ENCODE measurements around the gene TRIM47. TPM values are rescaled to one million over a fixed set of nuclear protein-coding genes. Genes with fewer than 3 reads are reported as not detected.
A peak's percentile ranks its signal among the peaks of the same experiment; 100 is the strongest.

The TRIM47 gene
- total and polyA plus RNA-seq, 4 donors = 6.9 to 18.5 (median 13.8) TPM

DNA sequence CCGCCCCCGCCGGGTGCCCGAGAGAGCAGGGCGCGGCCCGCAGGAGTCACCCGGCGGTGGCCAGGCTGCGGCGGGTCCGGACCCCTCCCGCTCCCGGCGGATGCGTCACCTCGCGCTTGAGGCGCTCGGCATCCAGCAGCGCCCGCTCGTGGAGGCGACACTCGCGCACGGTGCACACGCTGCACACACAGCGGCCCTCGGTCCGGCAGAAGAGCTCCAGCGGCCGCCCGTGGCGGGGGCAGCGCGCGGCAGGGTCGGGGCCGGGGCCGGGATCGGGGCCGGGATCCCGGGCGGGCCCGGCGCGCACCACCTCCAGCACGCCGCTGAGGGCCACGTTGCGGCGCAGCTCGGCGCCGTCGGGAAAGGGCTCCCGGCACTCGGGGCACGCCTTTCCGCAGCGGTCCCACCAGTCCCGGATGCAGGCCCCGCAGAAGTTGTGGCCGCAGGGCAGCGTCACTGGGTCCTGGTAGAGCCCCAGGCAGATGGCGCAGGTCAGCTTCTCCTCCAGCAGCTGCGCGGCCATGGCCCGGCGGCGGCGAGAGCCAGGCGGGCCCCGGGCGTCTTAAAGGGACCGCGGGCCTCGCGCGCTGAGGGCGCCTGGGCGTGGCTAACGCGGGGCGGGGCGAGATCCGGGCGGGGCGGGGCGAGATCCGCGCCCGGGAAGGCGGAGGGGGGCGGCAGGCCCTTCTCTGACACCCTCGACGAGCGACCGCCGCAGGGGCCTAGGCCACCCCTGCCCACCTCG is 18.2 kb upstream of the TRIM47 start, which contains the start of gene TRIM65:
Gene TRIM65, minus strand, starts transcription at position 537 of the 745 bp plus-strand sequence. Its CDS starts 14 bp downstream, at position 523.
- no peak for TF ChIP-seq NR2F2 (IDR thresholded peaks at IDR 0.05)
- no peak for TF ChIP-seq FOXA1 (IDR thresholded peaks at IDR 0.05)
- no peak for TF ChIP-seq FOXA2 (IDR thresholded peaks at IDR 0.05)
- peak; percentile 55 for TF ChIP-seq YY1 (IDR thresholded peaks at IDR 0.05)
- TF ChIP-seq, protein P1, sequence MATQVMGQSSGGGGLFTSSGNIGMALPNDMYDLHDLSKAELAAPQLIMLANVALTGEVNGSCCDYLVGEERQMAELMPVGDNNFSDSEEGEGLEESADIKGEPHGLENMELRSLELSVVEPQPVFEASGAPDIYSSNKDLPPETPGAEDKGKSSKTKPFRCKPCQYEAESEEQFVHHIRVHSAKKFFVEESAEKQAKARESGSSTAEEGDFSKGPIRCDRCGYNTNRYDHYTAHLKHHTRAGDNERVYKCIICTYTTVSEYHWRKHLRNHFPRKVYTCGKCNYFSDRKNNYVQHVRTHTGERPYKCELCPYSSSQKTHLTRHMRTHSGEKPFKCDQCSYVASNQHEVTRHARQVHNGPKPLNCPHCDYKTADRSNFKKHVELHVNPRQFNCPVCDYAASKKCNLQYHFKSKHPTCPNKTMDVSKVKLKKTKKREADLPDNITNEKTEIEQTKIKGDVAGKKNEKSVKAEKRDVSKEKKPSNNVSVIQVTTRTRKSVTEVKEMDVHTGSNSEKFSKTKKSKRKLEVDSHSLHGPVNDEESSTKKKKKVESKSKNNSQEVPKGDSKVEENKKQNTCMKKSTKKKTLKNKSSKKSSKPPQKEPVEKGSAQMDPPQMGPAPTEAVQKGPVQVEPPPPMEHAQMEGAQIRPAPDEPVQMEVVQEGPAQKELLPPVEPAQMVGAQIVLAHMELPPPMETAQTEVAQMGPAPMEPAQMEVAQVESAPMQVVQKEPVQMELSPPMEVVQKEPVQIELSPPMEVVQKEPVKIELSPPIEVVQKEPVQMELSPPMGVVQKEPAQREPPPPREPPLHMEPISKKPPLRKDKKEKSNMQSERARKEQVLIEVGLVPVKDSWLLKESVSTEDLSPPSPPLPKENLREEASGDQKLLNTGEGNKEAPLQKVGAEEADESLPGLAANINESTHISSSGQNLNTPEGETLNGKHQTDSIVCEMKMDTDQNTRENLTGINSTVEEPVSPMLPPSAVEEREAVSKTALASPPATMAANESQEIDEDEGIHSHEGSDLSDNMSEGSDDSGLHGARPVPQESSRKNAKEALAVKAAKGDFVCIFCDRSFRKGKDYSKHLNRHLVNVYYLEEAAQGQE (IDR thresholded peaks at IDR 0.05) = no peak
- no peak for TF ChIP-seq HNF4G (IDR thresholded peaks at IDR 0.05)
- TF ChIP-seq HNF4A (conservative IDR thresholded peaks at IDR 0.05) = no peak
- TF ChIP-seq RXRA (IDR thresholded peaks at IDR 0.05) = no peak
- TF ChIP-seq, protein P2, sequence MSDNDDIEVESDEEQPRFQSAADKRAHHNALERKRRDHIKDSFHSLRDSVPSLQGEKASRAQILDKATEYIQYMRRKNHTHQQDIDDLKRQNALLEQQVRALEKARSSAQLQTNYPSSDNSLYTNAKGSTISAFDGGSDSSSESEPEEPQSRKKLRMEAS (IDR thresholded peaks at IDR 0.05) = no peak
- TF ChIP-seq TAF1 (conservative IDR thresholded peaks at IDR 0.05) = no peak
- no peak for TF ChIP-seq JUND (IDR thresholded peaks at IDR 0.05)
- no peak for TF ChIP-seq ZBTB33 (IDR thresholded peaks at IDR 0.05)
- no peak for TF ChIP-seq EGR1 (IDR thresholded peaks at IDR 0.05; ENCODE audit: low read depth in 2 of 2)
- TF ChIP-seq GABPA (IDR thresholded peaks at IDR 0.05 in 1 of 2, conservative IDR thresholded peaks at IDR 0.05 in 1 of 2) = no peak
- TF ChIP-seq RAD21 (IDR thresholded peaks at IDR 0.05) = peak in 1 of 2 donors; percentile 31
- no peak for TF ChIP-seq ATF3 (IDR thresholded peaks at IDR 0.05)
- TF ChIP-seq SP1 (IDR thresholded peaks at IDR 0.05) = no peak
- TF ChIP-seq, protein P3, sequence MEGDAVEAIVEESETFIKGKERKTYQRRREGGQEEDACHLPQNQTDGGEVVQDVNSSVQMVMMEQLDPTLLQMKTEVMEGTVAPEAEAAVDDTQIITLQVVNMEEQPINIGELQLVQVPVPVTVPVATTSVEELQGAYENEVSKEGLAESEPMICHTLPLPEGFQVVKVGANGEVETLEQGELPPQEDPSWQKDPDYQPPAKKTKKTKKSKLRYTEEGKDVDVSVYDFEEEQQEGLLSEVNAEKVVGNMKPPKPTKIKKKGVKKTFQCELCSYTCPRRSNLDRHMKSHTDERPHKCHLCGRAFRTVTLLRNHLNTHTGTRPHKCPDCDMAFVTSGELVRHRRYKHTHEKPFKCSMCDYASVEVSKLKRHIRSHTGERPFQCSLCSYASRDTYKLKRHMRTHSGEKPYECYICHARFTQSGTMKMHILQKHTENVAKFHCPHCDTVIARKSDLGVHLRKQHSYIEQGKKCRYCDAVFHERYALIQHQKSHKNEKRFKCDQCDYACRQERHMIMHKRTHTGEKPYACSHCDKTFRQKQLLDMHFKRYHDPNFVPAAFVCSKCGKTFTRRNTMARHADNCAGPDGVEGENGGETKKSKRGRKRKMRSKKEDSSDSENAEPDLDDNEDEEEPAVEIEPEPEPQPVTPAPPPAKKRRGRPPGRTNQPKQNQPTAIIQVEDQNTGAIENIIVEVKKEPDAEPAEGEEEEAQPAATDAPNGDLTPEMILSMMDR (IDR thresholded peaks at IDR 0.05; ENCODE audit: low read depth, low read length, missing input control) = peak; percentile 13
- 2% methylated on average over 102 of the region's 102 CpGs for WGBS
- Histone ChIP-seq H3K9me3 (ENCODE audit: control insufficient read depth in 4 of 4, low read length in 3 of 4) (no peaks in the 10 kb centered on the region), H3K4me3 (ENCODE audit: low read depth in 1 of 3, low read length in 3 of 3) (peak within 1 kb of the TSS; percentile 69 to 73 (median 72)), H3K4me1 (ENCODE audit: control insufficient read depth in 4 of 4, insufficient read depth in 4 of 4, low read length in 3 of 4) (peaks cover 7 to 48% (median 36%) of the 10 kb centered on the region in 4 donors), H3K27me3 (ENCODE audit: control insufficient read depth in 4 of 4, insufficient read depth in 4 of 4, low read length in 3 of 4) (no peaks in the 10 kb centered on the region), H3K36me3 (ENCODE audit: control insufficient read depth in 4 of 4, insufficient read depth in 3 of 4, low read depth in 1 of 4, low read length in 3 of 4) (peaks cover 5 to 22% (median 13%) of the 10 kb centered on the region in 4 donors), H3K27ac (ENCODE audit: low read depth in 1 of 2, low read length in 2 of 2) (peak within 1 kb of the TSS; percentile 78 to 83), H3K9ac (ENCODE audit: low read depth in 1 of 2, low read length in 2 of 2) (peak within 1 kb of the TSS in 1 of 2 donors; percentile 76)
- peak; percentile 87 for DNase-seq (ENCODE audit: low spot score)
